ENCODE measurements around the gene CCM2. TPM values are rescaled to one million over a fixed set of nuclear protein-coding genes. Genes with fewer than 3 reads are reported as not detected.

CCM2 gene
- total and polyA plus RNA-seq, 2 of the 8 experiments (the other 6 are each of a cell fraction or from before 2014, with no cell fraction given): 31.6 to 41.2 TPM

DNA sequence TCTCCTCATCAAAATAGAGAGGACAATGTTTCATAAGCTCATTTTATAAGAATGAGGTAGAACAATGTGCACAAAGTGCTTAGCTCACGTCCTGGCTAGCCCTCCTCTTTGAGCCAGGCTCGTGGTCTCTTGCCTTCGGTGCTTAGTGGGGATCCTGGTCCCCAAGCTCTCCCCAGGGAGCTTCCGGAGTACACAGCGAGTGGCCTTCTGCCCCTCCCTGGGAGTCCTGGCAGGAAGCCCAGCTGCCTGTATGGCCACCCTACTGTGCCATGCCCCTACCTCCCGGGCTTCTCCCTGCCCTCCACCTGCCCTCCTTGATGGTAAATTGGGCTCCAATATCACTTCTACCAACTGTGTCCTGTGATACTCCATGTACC lies 22.1 kb upstream of the CCM2 start:
- FAIRE-seq (no peak), DNase-seq (ENCODE audit: low read depth in 1 of 2, low spot score in 2 of 2) (no peak)
- CTCF ChIA-PET (ENCODE audit: partially characterized antibody): interaction anchor here (1.3 to 1.5 kb wide), 2 partner anchors 127 to 158 kb away, joined by 3 to 4 read pairs; no protein-coding TSS in a partner anchor
- H4K8ac ChIP-seq (ENCODE audit: extremely low read depth, insufficient read depth, low read length): no peak overlapping the region
- H2BK15ac ChIP-seq (ENCODE audit: low read length): no peak overlapping the region
- no peak overlapping the region for H2AFZ ChIP-seq (ENCODE audit: low read length)
- H3K4me1 ChIP-seq (replicated peaks in 1 of 4; ENCODE audit: control insufficient read depth in 3 of 4, insufficient read depth in 4 of 4, low read length in 3 of 4): no peaks in the 10 kb centered on the region
- no peaks in the 10 kb centered on the region for H3K23me2 ChIP-seq (ENCODE audit: low read depth, low read length)
- H3K23ac ChIP-seq (ENCODE audit: insufficient read length): no peak overlapping the region
- no peak for TF ChIP-seq NRF1 (IDR thresholded peaks at IDR 0.05; ENCODE audit: low read depth, low read length)
- no peak for TF ChIP-seq ZNF274 (IDR thresholded peaks at IDR 0.05; ENCODE audit: borderline replicate concordance, extremely low read depth, low read length)
- no peak for TF ChIP-seq SIN3A (conservative IDR thresholded peaks at IDR 0.05 in 1 of 2, IDR thresholded peaks at IDR 0.05 in 1 of 2; ENCODE audit: low read depth in 1 of 2, low read length in 2 of 2)
- TF ChIP-seq PHF8 (conservative IDR thresholded peaks at IDR 0.05; ENCODE audit: low read depth, low read length): no peak
- H3K4me3 ChIP-seq (ENCODE audit: extremely low read depth in 1 of 4, insufficient read depth in 2 of 4, low read depth in 3 of 4, low read length in 4 of 4): no peak overlapping the region
- no peak overlapping the region for H3K9ac ChIP-seq (replicated peaks in 1 of 4; ENCODE audit: extremely low read depth in 1 of 4, low read depth in 3 of 4, low read length in 3 of 4)
- no peak overlapping the region for H2BK12ac ChIP-seq (ENCODE audit: low read depth, low read length)
- H3K27ac ChIP-seq (ENCODE audit: low read depth, low read length): no peak overlapping the region
- H3K9me3 ChIP-seq (ENCODE audit: insufficient read depth in 2 of 2, low read depth in 1 of 2, low read length in 1 of 2): no peaks in the 10 kb centered on the region
- H2AK5ac ChIP-seq (ENCODE audit: low read depth, low read length): no peak overlapping the region
- no peak overlapping the region for H3K4me2 ChIP-seq (ENCODE audit: insufficient read depth in 1 of 2, low read depth in 2 of 2, low read length in 2 of 2)
- POLR2A ChIA-PET (ENCODE audit: partially characterized antibody): interaction anchor here (0.7 to 10.8 kb wide), 7 partner anchors 8 to 173 kb away, joined by 3 to 327 read pairs (median 5); no protein-coding TSS in a partner anchor
- H3K79me2 ChIP-seq (ENCODE audit: control insufficient read depth in 1 of 2, insufficient read depth in 2 of 2, low read length in 2 of 2): no peaks in the 10 kb centered on the region
- H3K79me1 ChIP-seq (ENCODE audit: low read depth, low read length): no peaks in the 10 kb centered on the region
- H3K56ac ChIP-seq (replicated peaks; ENCODE audit: insufficient read length, low read depth, low read length): no peak overlapping the region
- no peaks in the 10 kb centered on the region for H3K27me3 ChIP-seq (replicated peaks in 1 of 4; ENCODE audit: control insufficient read depth in 3 of 4, extremely low read depth in 1 of 4, insufficient read depth in 3 of 4, low read length in 3 of 4)
- H2BK20ac ChIP-seq (ENCODE audit: low read length): no peak overlapping the region
- no peak overlapping the region for H4K91ac ChIP-seq (replicated peaks; ENCODE audit: insufficient read length, low read length)
- H3K4ac ChIP-seq (replicated peaks; ENCODE audit: insufficient read length, low read depth, low read length): no peak overlapping the region
- no peak overlapping the region for H2BK120ac ChIP-seq (replicated peaks; ENCODE audit: low read depth, low read length)
- no peak overlapping the region for H2BK5ac ChIP-seq (ENCODE audit: low read depth, low read length)
- WGBS, 2 experiments (ENCODE audit: extremely low coverage in 1 of 2, insufficient coverage in 1 of 2, insufficient read length in 1 of 2, insufficient replicate concordance in 2 of 2, low coverage in 1 of 2, low lambda C conversion rate in 2 of 2, missing lambda C conversion rate in 1 of 2): 90% methylated on average over 6 of the region's 6 CpGs; no CpG with 5 or more reads in 1 of the 2 experiments
- peaks cover 0 to 5% of the 10 kb centered on the region in 2 experiments for H4K20me1 ChIP-seq (replicated peaks in 1 of 2; ENCODE audit: control insufficient read depth in 1 of 2, insufficient read depth in 2 of 2, low read length in 2 of 2)
- peaks cover 2 to 10% (median 7%) of the 10 kb centered on the region in 4 experiments for H3K36me3 ChIP-seq (ENCODE audit: control insufficient read depth in 2 of 4, insufficient read depth in 4 of 4, low read length in 3 of 4)
- no peak overlapping the region for H3K18ac ChIP-seq (ENCODE audit: extremely low read depth, low read length)
- no peak overlapping the region for H3K14ac ChIP-seq (ENCODE audit: insufficient read length)
- no peak overlapping the region for H4K5ac ChIP-seq (ENCODE audit: insufficient read length, low read depth, low read length)

Data from H1 (cell line).